Kasumi-1 (cell line): Measurements from ENCODE around the gene CCNB2.

Source experiments
- DNase-seq, 2 experiments: peaks; one replicate each; lab custom pipeline; 2025; lab: John Stamatoyannopoulos, UW

The CCNB2 gene

GRCh38 chr15:59166601-59167265 is 61.8 kb downstream of the CCNB2 start:
- no peak for DNase-seq

GRCh38 chr15:59168536-59168935 is 63.6 kb downstream of the CCNB2 start:
- DNase-seq: no peak

DNA sequence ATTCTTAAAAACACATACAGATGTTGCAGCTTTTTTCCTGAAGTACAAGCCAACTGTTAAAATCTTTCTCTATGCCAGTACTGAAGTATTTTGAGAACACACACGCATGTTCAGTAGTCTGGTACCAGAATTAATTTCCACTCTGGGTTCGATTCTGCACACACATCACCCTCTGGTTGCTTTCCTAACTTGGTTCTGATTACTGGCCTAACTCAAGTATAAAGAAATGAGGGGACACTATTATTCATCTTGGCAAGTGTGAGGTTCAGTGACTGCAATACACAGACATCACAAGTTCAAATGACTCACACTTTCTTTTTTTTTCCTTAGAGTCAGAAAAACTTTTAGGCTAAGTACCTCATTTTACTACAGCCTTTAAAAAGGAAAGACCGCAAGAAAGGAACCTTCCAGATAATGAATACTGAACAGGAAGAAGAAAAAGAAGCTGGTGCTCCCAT is 64.3 kb downstream of the CCNB2 start:
- no peak for DNase-seq

DNA sequence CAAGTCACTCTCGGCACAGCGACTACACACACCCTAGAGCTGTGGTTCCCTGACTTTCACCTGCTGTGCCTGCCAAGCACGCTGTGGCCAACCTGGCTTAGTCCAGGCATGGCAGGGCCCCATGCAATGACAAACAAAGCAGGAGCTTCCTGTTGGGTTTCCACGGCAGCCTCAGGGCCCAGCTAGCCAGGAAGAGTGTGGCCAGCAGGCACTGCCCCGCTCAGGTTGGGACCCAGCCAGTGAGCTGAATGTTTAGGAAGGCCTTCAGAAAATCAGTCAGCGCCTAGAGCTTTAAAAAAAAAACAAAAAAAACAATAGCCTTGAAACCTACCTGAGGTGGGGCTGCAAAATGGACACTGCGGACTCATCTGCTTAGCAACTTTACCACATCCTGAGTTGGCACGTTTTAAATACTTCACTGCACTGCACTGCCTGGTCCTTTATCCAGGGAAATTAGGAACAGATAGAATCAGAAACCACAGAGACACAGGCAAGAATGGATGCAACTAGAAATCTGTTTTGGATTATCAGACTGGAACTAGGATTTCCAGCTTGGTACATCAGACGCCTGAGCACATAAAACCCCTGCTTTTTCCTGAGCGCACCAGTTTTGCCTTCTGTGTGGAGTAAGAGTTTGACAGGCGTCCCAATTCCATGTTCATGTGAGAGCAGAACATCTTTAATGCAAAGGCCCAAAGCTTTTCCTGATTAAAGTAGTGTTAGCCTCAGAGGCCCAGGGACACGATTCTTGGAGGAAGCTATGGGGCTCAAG is 65.5 kb downstream of the CCNB2 start:
- no peak for DNase-seq

DNA sequence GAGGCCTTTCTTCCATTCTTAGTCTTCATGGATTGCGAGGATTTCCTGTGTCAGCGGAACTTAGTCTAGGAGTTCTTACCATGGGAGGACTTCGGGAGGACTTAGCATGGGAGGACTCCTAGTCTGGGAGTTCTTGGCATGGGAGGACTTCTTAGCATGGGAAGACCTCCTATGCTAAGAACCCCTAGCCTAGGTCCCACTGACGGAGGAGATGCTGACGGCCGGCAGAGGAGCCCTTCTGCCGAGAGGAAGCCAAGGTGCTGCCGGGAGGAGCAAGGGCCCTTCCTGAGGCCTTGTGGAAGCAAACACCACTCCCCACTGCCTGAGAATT is 66.1 kb downstream of the CCNB2 start:
- DNase-seq: no peak

DNA sequence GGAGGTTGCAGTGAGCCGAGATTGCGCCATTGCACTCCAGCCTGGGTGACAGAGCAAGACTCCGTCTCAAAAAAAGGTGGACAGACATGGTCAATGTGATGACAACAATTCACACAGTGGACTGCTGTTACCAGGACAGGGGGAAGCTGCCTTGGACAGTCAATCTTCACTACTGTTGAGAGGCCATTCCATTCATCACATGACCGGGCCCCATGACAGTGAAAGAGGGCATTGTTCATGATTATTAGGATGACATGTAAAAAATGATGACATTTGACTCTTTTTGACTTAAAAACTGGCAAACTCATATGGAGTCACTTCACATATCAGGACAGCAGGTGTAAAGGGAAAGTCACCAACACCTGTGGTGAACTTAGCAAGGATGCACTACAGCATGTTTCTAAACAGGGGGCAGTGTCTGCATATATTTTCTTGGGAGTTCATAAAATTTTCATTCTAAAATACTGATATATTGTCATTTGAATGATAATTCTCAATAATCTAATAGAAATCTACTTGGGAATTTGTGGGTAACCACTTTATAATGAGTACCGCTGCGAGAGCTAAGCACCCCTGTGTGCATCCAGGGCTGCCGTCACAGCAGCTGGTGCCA is 67.4 kb downstream of the CCNB2 start:
- DNase-seq: no peak

DNA sequence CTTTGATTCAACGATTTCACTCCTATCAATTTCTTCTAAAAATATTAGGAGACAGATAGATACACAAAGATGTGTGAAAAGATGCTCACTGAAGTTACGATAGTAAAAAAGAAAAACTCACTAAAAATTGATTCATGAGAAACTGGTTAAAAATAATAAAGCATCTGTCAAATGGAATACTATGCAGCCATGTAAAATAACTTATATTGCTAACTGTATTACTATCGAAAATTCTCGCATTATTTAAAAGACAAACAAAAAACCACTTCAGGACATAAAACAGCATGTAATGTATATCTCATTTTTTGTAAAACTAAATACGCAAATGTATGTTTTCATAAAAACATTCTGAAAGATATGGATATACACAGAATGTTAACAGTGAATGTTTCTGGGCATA is 68.2 kb downstream of the CCNB2 start:
- DNase-seq: no peak

GRCh38 chr15:59174151-59174834 is 69.3 kb downstream of the CCNB2 start:
- DNase-seq: no peak
